H9 (cell line): ENCODE measurements around the gene STC2. TPM values are rescaled to one million over a fixed set of nuclear protein-coding genes. Genes with fewer than 3 reads are reported as not detected.

Source experiments
- DNase-seq: peaks from one replicate; pipeline ENCODE4 v3.0.0-alpha.2; 2017
- H2AFZ ChIP-seq: one replicate; pipeline ENCODE4 v1.6.1; 2013; ENCODE audit warnings: mild to moderate bottlenecking, low read length, control low read depth, moderate library complexity
- H2AK5ac ChIP-seq: 2 replicates; pipeline ENCODE4 v1.6.1; 2013; ENCODE audit warnings: low read length, control low read depth, mixed read lengths; ENCODE audit not compliant: insufficient read length
- H2BK120ac ChIP-seq: one replicate; pipeline ENCODE4 v1.6.1; 2013; ENCODE audit warnings: low read depth, mild to moderate bottlenecking, low read length, control low read depth, inconsistent platforms; ENCODE audit not compliant: poor library complexity, severe bottlenecking
- H2BK12ac ChIP-seq: 2 replicates; pipeline ENCODE4 v1.6.1; 2013; ENCODE audit warnings: low read length, control low read depth, mixed read lengths, low read depth; ENCODE audit not compliant: insufficient read length
- H2BK15ac ChIP-seq: 2 replicates; pipeline ENCODE4 v1.6.1; 2013; ENCODE audit warnings: low read depth, low read length, control low read depth
- H2BK20ac ChIP-seq: one replicate; pipeline ENCODE4 v1.6.1; 2013; ENCODE audit warnings: low read depth, mild to moderate bottlenecking, low read length, control low read depth, inconsistent platforms; ENCODE audit not compliant: poor library complexity, severe bottlenecking
- H2BK5ac ChIP-seq: 2 replicates; pipeline ENCODE4 v1.6.1; 2013; ENCODE audit warnings: low read length, control low read depth, mixed read lengths; ENCODE audit not compliant: insufficient read length
- H3K14ac ChIP-seq: 2 replicates; pipeline ENCODE4 v1.6.1; 2013; ENCODE audit warnings: low read length, control low read depth; ENCODE audit not compliant: insufficient read depth
- H3K18ac ChIP-seq: 2 replicates; pipeline ENCODE4 v1.6.1; 2013; ENCODE audit warnings: low read depth, mild to moderate bottlenecking, mixed read lengths, low read length, control low read depth; ENCODE audit not compliant: insufficient read length
- H3K23ac ChIP-seq: 2 replicates; pipeline ENCODE4 v1.6.1; 2013; ENCODE audit warnings: low read length, control low read depth, mixed read lengths, low read depth; ENCODE audit not compliant: insufficient read length
- H3K23me2 ChIP-seq: 2 replicates; pipeline ENCODE4 v1.6.1; 2013; ENCODE audit warnings: low read depth, mild to moderate bottlenecking, mixed read lengths, low read length, control low read depth; ENCODE audit not compliant: insufficient read length, poor library complexity, severe bottlenecking
- H3K27ac ChIP-seq: 2 replicates; pipeline ENCODE4 v1.5.1; 2013; ENCODE audit warnings: low read length, control low read depth, mixed read lengths, low read depth; ENCODE audit not compliant: insufficient read length
- H3K27me3 ChIP-seq: 2 replicates; pipeline ENCODE4 v1.6.1; 2013; ENCODE audit warnings: low read length, control low read depth, inconsistent platforms; ENCODE audit not compliant: insufficient read depth
- H3K4ac ChIP-seq: 2 replicates; pipeline ENCODE4 v1.6.1; 2013; ENCODE audit warnings: low read depth, mild to moderate bottlenecking, control low read depth, inconsistent platforms, low read length, moderate library complexity
- H3K4me1 ChIP-seq: 2 replicates; pipeline ENCODE4 v1.6.1; 2013; ENCODE audit warnings: low read length, control low read depth, inconsistent platforms; ENCODE audit not compliant: insufficient read depth
- H3K4me2 ChIP-seq: 2 replicates; pipeline ENCODE4 v1.6.1; 2013; ENCODE audit warnings: low read length, control low read depth, mixed read lengths; ENCODE audit not compliant: insufficient read length, insufficient read depth
- H3K56ac ChIP-seq: 2 replicates; pipeline ENCODE4 v1.6.1; 2013; ENCODE audit warnings: low read depth, mild to moderate bottlenecking, mixed read lengths, low read length, control low read depth; ENCODE audit not compliant: insufficient read length
- H3K79me1 ChIP-seq: 2 replicates; pipeline ENCODE4 v1.6.1; 2013; ENCODE audit warnings: low read depth, mild to moderate bottlenecking, moderate library complexity, low read length, control low read depth, inconsistent platforms; ENCODE audit not compliant: insufficient read depth, poor library complexity, severe bottlenecking
- H3K79me2 ChIP-seq: 2 replicates; pipeline ENCODE4 v1.6.1; 2013; ENCODE audit warnings: low read length, control low read depth, inconsistent platforms; ENCODE audit not compliant: insufficient read depth
- H3K9ac ChIP-seq: 2 replicates; pipeline ENCODE4 v1.6.1; 2013; ENCODE audit warnings: low read length, control low read depth, mixed read lengths; ENCODE audit not compliant: insufficient read length; ENCODE audit errors: extremely low read depth
- H3K9me3 ChIP-seq: one replicate; pipeline ENCODE4 v1.6.1; 2013; ENCODE audit warnings: low read depth, low read length, inconsistent platforms; ENCODE audit not compliant: control insufficient read depth
- H3T11ph ChIP-seq: one replicate; pipeline ENCODE4 v1.6.1; 2013; ENCODE audit warnings: mild to moderate bottlenecking, low read length, control low read depth, inconsistent platforms
- H4K20me1 ChIP-seq: one replicate; pipeline ENCODE4 v1.6.1; 2013; ENCODE audit not compliant: control insufficient read depth, insufficient read length, insufficient read depth
- H4K5ac ChIP-seq: 2 replicates; pipeline ENCODE4 v1.6.1; 2013; ENCODE audit warnings: low read depth, mild to moderate bottlenecking, mixed read lengths, low read length, control low read depth; ENCODE audit not compliant: insufficient read length
- H4K8ac ChIP-seq: replicated peaks from 2 replicates; pipeline ENCODE4 v1.6.1; 2013; ENCODE audit warnings: low read length, control low read depth, mixed read lengths, low read depth; ENCODE audit not compliant: insufficient read length
- H4K91ac ChIP-seq: 2 replicates; pipeline ENCODE4 v1.6.1; 2013; ENCODE audit warnings: low read depth, mild to moderate bottlenecking, moderate library complexity, mixed read lengths, low read length, control low read depth; ENCODE audit not compliant: insufficient read length
- H3K27ac Mint-ChIP-seq, 3 experiments: 2 replicates in 2 of 3; 3 replicates in 1 of 3; pipeline ENCODE4 v1.8.0; 2020 to 2021; ENCODE audit warnings: mixed read lengths in 3 of 3, mild to moderate bottlenecking in 1 of 3, moderate library complexity in 1 of 3
- H3K27me3 Mint-ChIP-seq: 2 replicates; pipeline ENCODE4 v1.8.0; 2021; ENCODE audit warnings: low read depth, mild to moderate bottlenecking, moderate library complexity, mixed read lengths
- H3K36me3 Mint-ChIP-seq, 3 experiments: 2 replicates in 2 of 3; 3 replicates in 1 of 3; pipeline ENCODE4 v1.8.0; 2020 to 2021; ENCODE audit warnings: low read depth in 3 of 3, mixed read lengths in 3 of 3; ENCODE audit not compliant: insufficient read depth in 1 of 3
- H3K4me1 Mint-ChIP-seq, 2 experiments: 2 replicates each; pipeline ENCODE4 v1.8.0; 2020; ENCODE audit warnings: mixed read lengths in 2 of 2
- H3K4me3 Mint-ChIP-seq, 2 experiments: 2 replicates in 1 of 2; 3 replicates in 1 of 2; pipeline ENCODE4 v1.8.0; 2020 to 2021; ENCODE audit warnings: mild to moderate bottlenecking in 2 of 2, mixed read lengths in 2 of 2, moderate library complexity in 1 of 2
- H3K9me3 Mint-ChIP-seq, 2 experiments: 2 replicates in 1 of 2; 3 replicates in 1 of 2; pipeline ENCODE4 v1.8.0; 2020; ENCODE audit warnings: mild to moderate bottlenecking in 2 of 2, mixed read lengths in 2 of 2, moderate library complexity in 1 of 2
- CTCF ChIP-seq: fragments of 200-600 bp; sonication (generic); conservative IDR thresholded peaks from 3 replicates; pipeline ENCODE4 v1.8.0; 2021; ENCODE audit warnings: antibody characterized with exemption, mild to moderate bottlenecking
- WGBS: extraction: QIAGEN DNeasy Blood & Tissue Kit; methylation state at CpG from one replicate; pipeline ENCODE4 v1.1.7; 2013; ENCODE audit warnings: missing lambda C conversion rate, low lambda C conversion rate, mixed read lengths; ENCODE audit not compliant: insufficient read length; ENCODE audit errors: extremely low coverage; 5-methylcytosine and 5-hydroxymethylcytosine counted together
- total RNA-seq: library from RNA; stranded (reverse); gene quantifications from 2 replicates; pipeline ENCODE4 v1.2.1, GENCODE V29; 2021

Gene STC2
- total RNA-seq, 1 experiment from 2014 or later, result 77.7 TPM

- H3K4me3 Mint-ChIP-seq, result no peak overlapping the region
- H3K4me1 Mint-ChIP-seq, result peaks cover 3 to 12% of the 10 kb centered on the region in 2 experiments; a peak in 3 of 4 replicates
- no peak overlapping the region for H4K91ac ChIP-seq
- no peak overlapping the region for H3T11ph ChIP-seq
- H3K4me2 ChIP-seq, result no peak overlapping the region
- no peak overlapping the region for H3K14ac ChIP-seq
- no peaks in the 10 kb centered on the region for H3K79me2 ChIP-seq
- no peak overlapping the region for H3K27ac Mint-ChIP-seq
- H2AFZ ChIP-seq, result no peak overlapping the region
- H3K56ac ChIP-seq, result no peak overlapping the region
- H2BK120ac ChIP-seq, result no peak overlapping the region
- H3K36me3 Mint-ChIP-seq, result peaks cover 0 to 4% (median 2%) of the 10 kb centered on the region in 3 experiments; a peak in 2 of 7 replicates
- H3K79me1 ChIP-seq, result no peaks in the 10 kb centered on the region
- H4K5ac ChIP-seq, result no peak overlapping the region
- DNase-seq, result peak; percentile 62
- H2BK15ac ChIP-seq, result no peak overlapping the region
- no peaks in the 10 kb centered on the region for H3K23me2 ChIP-seq
- no CpG with 5 or more reads among the region's 6 CpGs for WGBS
- no peak overlapping the region for H3K18ac ChIP-seq
- H3K9me3 ChIP-seq, result no peaks in the 10 kb centered on the region
- H3K4me1 ChIP-seq, result no peaks in the 10 kb centered on the region
- H2BK12ac ChIP-seq, result no peak overlapping the region
- no peak overlapping the region for H3K27ac ChIP-seq
- peaks cover 15% of the 10 kb centered on the region for H3K27me3 ChIP-seq
- TF ChIP-seq CTCF, result peak; percentile 75
- H3K27me3 Mint-ChIP-seq, result peaks cover 78% of the 10 kb centered on the region
- H3K23ac ChIP-seq, result no peak overlapping the region
- no peak overlapping the region for H4K8ac ChIP-seq
- peaks cover 11% of the 10 kb centered on the region in 2 experiments for H3K9me3 Mint-ChIP-seq
- no peak overlapping the region for H3K9ac ChIP-seq
- H2BK5ac ChIP-seq, result no peak overlapping the region
- no peak overlapping the region for H2BK20ac ChIP-seq
- H4K20me1 ChIP-seq, result no peaks in the 10 kb centered on the region
- no peak overlapping the region for H3K4ac ChIP-seq
- no peak overlapping the region for H2AK5ac ChIP-seq
These were observed 46.3 kb downstream of the STC2 start for GRCh38 chr5:173281910-173282309.
